Peyer's patch (tissue), 4 donors: ENCODE results near the gene RPGRIP1L. TPM values are rescaled to one million over a fixed set of nuclear protein-coding genes. Genes with fewer than 3 reads are reported as not detected.

Experiments used
- DNase-seq, 3 donors: peaks; one replicate each; pipeline ENCODE4 v3.0.0-alpha.2; 2017 to 2019
- H3K27ac ChIP-seq, 4 donors: fragments of 200-600 bp; sonication (generic); one replicate each; pipeline ENCODE4 v1.5.1; 2016 to 2019
- H3K27me3 ChIP-seq, 2 donors: fragments of 200-600 bp; sonication (generic); one replicate each; pipeline ENCODE4 v1.5.1; 2019
- H3K36me3 ChIP-seq, 3 donors: fragments of 200-600 bp; sonication (generic); one replicate each; pipeline ENCODE4 v1.5.1; 2016 to 2019
- H3K4me1 ChIP-seq, 4 donors: fragments of 200-600 bp; sonication (generic); one replicate each; pipeline ENCODE4 v1.5.1; 2016 to 2019
- H3K4me3 ChIP-seq, 4 donors: fragments of 200-600 bp; sonication (generic); 1 replicate in 3 of 4; 2 replicates in 1 of 4; pipeline ENCODE4 v1.5.1; 2016 to 2019; ENCODE audit warnings: mild to moderate bottlenecking in 1 of 4
- H3K9me3 ChIP-seq, 4 donors: fragments of 200-600 bp; sonication (generic); one replicate each; pipeline ENCODE4 v1.5.1; 2016 to 2019; ENCODE audit warnings: mild to moderate bottlenecking in 1 of 4
- CTCF ChIP-seq, 6 experiments: fragments of 450-650 bp in 4 of 6; fragments of 200-600 bp in 2 of 6; sonication (generic) in 1 of 6; IDR thresholded peaks; one replicate each; pipeline ENCODE4 v1.5.1; 2017 to 2019; ENCODE audit warnings: antibody characterized with exemption in 6 of 6, mild to moderate bottlenecking in 3 of 6, moderate library complexity in 1 of 6
- POLR2A ChIP-seq, 2 donors: fragments of 450-650 bp; IDR thresholded peaks; one replicate each; pipeline ENCODE4 v1.5.1; 2017; ENCODE audit warnings: antibody characterized with exemption in 2 of 2, mild to moderate bottlenecking in 2 of 2, moderate library complexity in 2 of 2
- total RNA-seq, 4 donors: library from RNA; depleted of rRNA; stranded (reverse); fragments of >200 nt; gene quantifications; one replicate each; pipeline ENCODE4 v1.1.0, GENCODE V29; 2016

RPGRIP1L gene
- total RNA-seq, 4 donors from 2014 or later = 1.1 to 9.1 (median 3.3) TPM

- no peaks in the 10 kb centered on the region for H3K36me3 ChIP-seq
- H3K27ac ChIP-seq = no peak overlapping the region
- no peaks in the 10 kb centered on the region for H3K27me3 ChIP-seq
- H3K9me3 ChIP-seq = no peaks in the 10 kb centered on the region
- H3K4me3 ChIP-seq = no peak overlapping the region
- no peak for TF ChIP-seq CTCF (IDR thresholded peaks at IDR 0.05)
- no peak for TF ChIP-seq POLR2A (IDR thresholded peaks at IDR 0.05)
- H3K4me1 ChIP-seq = no peaks in the 10 kb centered on the region
- DNase-seq = no peak
Measured at GRCh38 chr16:53668869-53669268, 34.8 kb downstream of the RPGRIP1L start.

- no peak for DNase-seq
- TF ChIP-seq POLR2A (IDR thresholded peaks at IDR 0.05) = no peak
- no peaks in the 10 kb centered on the region for H3K4me1 ChIP-seq
Measured at GRCh38 chr16:53666786-53667415, 36.8 kb downstream of the RPGRIP1L start.

GRCh38 chr16:53664724-53665345 lies 38.8 kb downstream of the RPGRIP1L start:
- H3K27me3 ChIP-seq = no peaks in the 10 kb centered on the region
- TF ChIP-seq CTCF (IDR thresholded peaks at IDR 0.05) (no peak), POLR2A (IDR thresholded peaks at IDR 0.05) (no peak)
- no peak overlapping the region for H3K27ac ChIP-seq

More at GRCh38 chr16:53666786-53667415, 36.8 kb downstream of the RPGRIP1L start:
- H3K36me3 ChIP-seq = no peaks in the 10 kb centered on the region
- H3K27me3 ChIP-seq = no peaks in the 10 kb centered on the region
- no peaks in the 10 kb centered on the region for H3K9me3 ChIP-seq
- H3K4me3 ChIP-seq = no peak overlapping the region
- H3K27ac ChIP-seq = no peak overlapping the region

GRCh38 chr16:53662072-53662471 lies 41.6 kb downstream of the RPGRIP1L start:
- Histone ChIP-seq H3K27me3 (no peaks in the 10 kb centered on the region), H3K36me3 (no peaks in the 10 kb centered on the region), H3K4me3 (no peak overlapping the region), H3K27ac (no peak overlapping the region), H3K9me3 (no peaks in the 10 kb centered on the region), H3K4me1 (no peaks in the 10 kb centered on the region)
- no peak for DNase-seq
- no peak for TF ChIP-seq CTCF (IDR thresholded peaks at IDR 0.05)
- TF ChIP-seq POLR2A (IDR thresholded peaks at IDR 0.05) = no peak

More at GRCh38 chr16:53664724-53665345, 38.8 kb downstream of the RPGRIP1L start:
- Histone ChIP-seq H3K9me3 (no peaks in the 10 kb centered on the region), H3K4me1 (no peaks in the 10 kb centered on the region), H3K36me3 (no peaks in the 10 kb centered on the region), H3K4me3 (no peak overlapping the region)
- no peak for DNase-seq

- TF ChIP-seq CTCF (IDR thresholded peaks at IDR 0.05) = no peak
- TF ChIP-seq POLR2A (IDR thresholded peaks at IDR 0.05) = no peak
- peaks cover 0 to 7% (median 0%) of the 10 kb centered on the region in 3 donors for H3K36me3 ChIP-seq
- DNase-seq = no peak
Measured at GRCh38 chr16:53654946-53655345, 48.7 kb downstream of the RPGRIP1L start.

GRCh38 chr16:53651357-53651756 lies 52.3 kb downstream of the RPGRIP1L start:
- Histone ChIP-seq H3K27ac (no peak overlapping the region), H3K27me3 (no peaks in the 10 kb centered on the region), H3K9me3 (no peaks in the 10 kb centered on the region), H3K36me3 (peaks cover 0 to 7% (median 0%) of the 10 kb centered on the region in 3 donors), H3K4me1 (no peaks in the 10 kb centered on the region), H3K4me3 (no peak overlapping the region)
- TF ChIP-seq CTCF (IDR thresholded peaks at IDR 0.05) (no peak), POLR2A (IDR thresholded peaks at IDR 0.05) (no peak)
- DNase-seq = no peak

More at GRCh38 chr16:53654946-53655345, 48.7 kb downstream of the RPGRIP1L start:
- Histone ChIP-seq H3K4me1 (no peaks in the 10 kb centered on the region), H3K4me3 (no peak overlapping the region), H3K9me3 (no peaks in the 10 kb centered on the region), H3K27ac (no peak overlapping the region), H3K27me3 (no peaks in the 10 kb centered on the region)
